ENCODE data around the gene GSTM3. TPM values are rescaled to one million over a fixed set of nuclear protein-coding genes. Genes with fewer than 3 reads are reported as not detected.

Gene GSTM3
- total RNA-seq, 1 experiment from 2014 or later = not detected

GRCh38 chr1:109786112-109786480 lies 45.3 kb upstream of the GSTM3 start:
- H3K9ac ChIP-seq (ENCODE audit: low read length) = no peak overlapping the region

DNA sequence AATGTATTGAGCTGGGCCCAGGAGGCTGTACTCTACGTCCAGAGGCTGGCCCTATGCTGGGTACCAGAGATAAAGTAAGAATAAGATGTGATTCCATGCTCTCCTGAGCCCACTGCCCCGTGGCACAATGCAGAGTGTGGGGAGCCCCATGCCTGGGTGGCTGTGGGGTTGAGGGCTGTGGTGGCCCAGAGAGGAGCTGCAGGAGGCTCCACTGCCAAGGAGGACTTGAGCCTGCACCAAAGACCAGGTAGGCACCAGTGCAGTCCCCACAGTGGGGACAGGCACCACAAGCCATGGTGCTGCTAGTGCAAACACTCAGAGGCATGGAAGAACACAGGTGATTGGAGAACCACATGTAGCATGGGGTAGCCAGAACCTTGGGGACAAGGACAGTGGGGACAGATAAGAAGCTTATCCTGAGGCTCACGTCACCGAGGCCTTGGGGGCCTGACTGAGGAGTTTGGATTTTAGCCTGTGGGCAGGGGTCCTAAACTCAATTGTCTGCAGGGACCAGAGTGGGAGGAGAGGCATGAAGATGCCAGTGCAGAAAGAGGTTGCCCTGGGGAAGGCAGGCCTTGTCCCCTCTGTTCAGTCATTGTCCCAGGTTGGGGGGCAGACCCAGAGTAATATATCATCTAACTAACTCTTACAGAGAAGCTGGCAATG lies 44.7 kb upstream of the GSTM3 start:
- no peaks in the 10 kb centered on the region for H3K4me1 ChIP-seq (ENCODE audit: low read length)
- H3K9me3 ChIP-seq (ENCODE audit: low read length) = no peaks in the 10 kb centered on the region
- no peaks in the 10 kb centered on the region for H3K36me3 ChIP-seq (ENCODE audit: insufficient read depth, low read length)
- no peaks in the 10 kb centered on the region for H4K20me1 ChIP-seq (ENCODE audit: insufficient read depth, low read depth, low read length)
- H3K27me3 ChIP-seq (ENCODE audit: low read length) = no peaks in the 10 kb centered on the region
- no peaks in the 10 kb centered on the region for H3K9me2 ChIP-seq (replicated peaks; ENCODE audit: insufficient read depth, low read length)
- H3K9ac ChIP-seq (ENCODE audit: low read length) = no peak overlapping the region
- H2AFZ ChIP-seq (ENCODE audit: low read length) = no peak overlapping the region
- no peak overlapping the region for H3K4me3 ChIP-seq (ENCODE audit: low read length)
- H3K79me2 ChIP-seq (ENCODE audit: low read length) = no peaks in the 10 kb centered on the region
- H3K27ac ChIP-seq (ENCODE audit: low read length) = no peak overlapping the region
- no peak for DNase-seq
- H3K4me2 ChIP-seq (ENCODE audit: low read depth, low read length, poor library complexity, severe bottlenecking) = no peak overlapping the region

More at GRCh38 chr1:109786112-109786480, 45.3 kb upstream of the GSTM3 start:
- Histone ChIP-seq H3K4me1 (ENCODE audit: low read length) (no peaks in the 10 kb centered on the region), H4K20me1 (ENCODE audit: insufficient read depth, low read depth, low read length) (no peaks in the 10 kb centered on the region), H3K27ac (ENCODE audit: low read length) (no peak overlapping the region), H2AFZ (ENCODE audit: low read length) (no peak overlapping the region), H3K79me2 (ENCODE audit: low read length) (no peaks in the 10 kb centered on the region), H3K9me3 (ENCODE audit: low read length) (no peaks in the 10 kb centered on the region), H3K4me2 (ENCODE audit: low read depth, low read length, poor library complexity, severe bottlenecking) (no peak overlapping the region), H3K9me2 (replicated peaks; ENCODE audit: insufficient read depth, low read length) (no peaks in the 10 kb centered on the region), H3K36me3 (ENCODE audit: insufficient read depth, low read length) (no peaks in the 10 kb centered on the region), H3K4me3 (ENCODE audit: low read length) (no peak overlapping the region), H3K27me3 (ENCODE audit: low read length) (no peaks in the 10 kb centered on the region)
- DNase-seq = no peak

DNA sequence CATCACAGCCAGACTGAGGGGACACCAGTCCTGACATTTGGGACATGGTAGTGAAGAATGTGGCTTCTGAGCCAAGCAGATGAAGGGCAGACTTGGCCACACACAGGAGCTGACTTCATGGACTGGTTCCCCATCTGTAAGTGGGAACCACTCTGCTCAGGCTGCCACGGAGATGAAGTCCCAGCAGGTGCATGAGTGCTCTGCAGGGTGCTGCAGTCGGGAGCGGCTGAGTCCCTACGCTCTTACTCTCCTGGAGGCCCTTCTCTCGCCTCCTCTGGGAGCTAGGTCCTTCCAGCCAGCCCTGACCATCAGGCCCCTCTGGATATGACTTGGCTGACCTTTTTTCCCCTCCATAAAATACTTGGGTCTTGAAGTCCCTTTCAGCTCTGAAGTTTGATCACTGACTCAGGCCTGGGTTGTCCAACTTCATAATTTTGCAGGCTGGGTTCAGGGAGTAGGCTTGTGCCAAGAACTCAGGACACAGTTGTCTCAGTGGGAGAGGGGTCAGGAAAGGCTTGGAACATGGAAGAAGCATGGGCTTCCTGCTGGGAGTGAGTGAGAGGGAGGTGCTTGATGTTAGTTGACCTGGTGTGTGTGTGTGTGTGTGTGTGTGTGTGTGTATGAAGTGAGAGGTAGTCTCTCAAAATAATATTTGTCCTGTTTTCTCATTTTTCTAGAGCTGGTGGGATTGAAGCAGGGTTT lies 43.9 kb upstream of the GSTM3 start:
- no peak overlapping the region for H3K4me3 ChIP-seq (ENCODE audit: low read length)
- H3K79me2 ChIP-seq (ENCODE audit: low read length) = no peaks in the 10 kb centered on the region
- no peak overlapping the region for H3K4me2 ChIP-seq (ENCODE audit: low read depth, low read length, poor library complexity, severe bottlenecking)
- H3K4me1 ChIP-seq (ENCODE audit: low read length) = no peaks in the 10 kb centered on the region
- no peaks in the 10 kb centered on the region for H4K20me1 ChIP-seq (ENCODE audit: insufficient read depth, low read depth, low read length)
- no peak overlapping the region for H3K9ac ChIP-seq (ENCODE audit: low read length)
- no peaks in the 10 kb centered on the region for H3K9me2 ChIP-seq (replicated peaks; ENCODE audit: insufficient read depth, low read length)
- no peaks in the 10 kb centered on the region for H3K9me3 ChIP-seq (ENCODE audit: low read length)
- no peak for DNase-seq
- no peak overlapping the region for H2AFZ ChIP-seq (ENCODE audit: low read length)
- no peaks in the 10 kb centered on the region for H3K27me3 ChIP-seq (ENCODE audit: low read length)
- H3K27ac ChIP-seq (ENCODE audit: low read length) = no peak overlapping the region
- no peaks in the 10 kb centered on the region for H3K36me3 ChIP-seq (ENCODE audit: insufficient read depth, low read length)

GRCh38 chr1:109783436-109783835 lies 42.6 kb upstream of the GSTM3 start:
- DNase-seq = no peak
- H3K36me3 ChIP-seq (ENCODE audit: insufficient read depth, low read length) = no peaks in the 10 kb centered on the region
- H3K9me3 ChIP-seq (ENCODE audit: low read length) = no peaks in the 10 kb centered on the region
- no peaks in the 10 kb centered on the region for H4K20me1 ChIP-seq (ENCODE audit: insufficient read depth, low read depth, low read length)
- no peak overlapping the region for H3K27ac ChIP-seq (ENCODE audit: low read length)
- no peak overlapping the region for H3K9ac ChIP-seq (ENCODE audit: low read length)
- H3K27me3 ChIP-seq (ENCODE audit: low read length) = no peaks in the 10 kb centered on the region
- H3K4me2 ChIP-seq (ENCODE audit: low read depth, low read length, poor library complexity, severe bottlenecking) = no peak overlapping the region
- no peak overlapping the region for H2AFZ ChIP-seq (ENCODE audit: low read length)
- H3K9me2 ChIP-seq (replicated peaks; ENCODE audit: insufficient read depth, low read length) = no peaks in the 10 kb centered on the region
- H3K4me3 ChIP-seq (ENCODE audit: low read length) = no peak overlapping the region
- no peaks in the 10 kb centered on the region for H3K79me2 ChIP-seq (ENCODE audit: low read length)
- H3K4me1 ChIP-seq (ENCODE audit: low read length) = no peaks in the 10 kb centered on the region

- H3K4me1 ChIP-seq (ENCODE audit: low read length) = no peaks in the 10 kb centered on the region
- no peak for DNase-seq
- H3K9ac ChIP-seq (ENCODE audit: low read length) = no peak overlapping the region
- H2AFZ ChIP-seq (ENCODE audit: low read length) = no peak overlapping the region
- no peaks in the 10 kb centered on the region for H3K27me3 ChIP-seq (ENCODE audit: low read length)
- H3K4me3 ChIP-seq (ENCODE audit: low read length) = no peak overlapping the region
- H3K9me2 ChIP-seq (replicated peaks; ENCODE audit: insufficient read depth, low read length) = no peaks in the 10 kb centered on the region
- no peak overlapping the region for H3K27ac ChIP-seq (ENCODE audit: low read length)
- H4K20me1 ChIP-seq (ENCODE audit: insufficient read depth, low read depth, low read length) = no peaks in the 10 kb centered on the region
- H3K9me3 ChIP-seq (ENCODE audit: low read length) = no peaks in the 10 kb centered on the region
- no peak overlapping the region for H3K4me2 ChIP-seq (ENCODE audit: low read depth, low read length, poor library complexity, severe bottlenecking)
- H3K36me3 ChIP-seq (ENCODE audit: insufficient read depth, low read length) = no peaks in the 10 kb centered on the region
- H3K79me2 ChIP-seq (ENCODE audit: low read length) = no peaks in the 10 kb centered on the region
Measured at GRCh38 chr1:109782927-109783326, 42.1 kb upstream of the GSTM3 start.

- no peak overlapping the region for H3K4me2 ChIP-seq (ENCODE audit: low read depth, low read length, poor library complexity, severe bottlenecking)
- DNase-seq = no peak
Measured at GRCh38 chr1:109782514-109782913, 41.7 kb upstream of the GSTM3 start.

GRCh38 chr1:109781806-109782205 lies 41.0 kb upstream of the GSTM3 start:
- Histone ChIP-seq H3K4me2 (ENCODE audit: low read depth, low read length, poor library complexity, severe bottlenecking) (no peak overlapping the region), H3K27me3 (ENCODE audit: low read length) (no peaks in the 10 kb centered on the region), H4K20me1 (ENCODE audit: insufficient read depth, low read depth, low read length) (no peaks in the 10 kb centered on the region), H3K36me3 (ENCODE audit: insufficient read depth, low read length) (no peaks in the 10 kb centered on the region), H2AFZ (ENCODE audit: low read length) (no peak overlapping the region), H3K9me2 (replicated peaks; ENCODE audit: insufficient read depth, low read length) (no peaks in the 10 kb centered on the region), H3K4me1 (ENCODE audit: low read length) (no peaks in the 10 kb centered on the region), H3K9me3 (ENCODE audit: low read length) (no peaks in the 10 kb centered on the region), H3K4me3 (ENCODE audit: low read length) (no peak overlapping the region), H3K79me2 (ENCODE audit: low read length) (no peaks in the 10 kb centered on the region), H3K9ac (ENCODE audit: low read length) (no peak overlapping the region), H3K27ac (ENCODE audit: low read length) (no peak overlapping the region)
- DNase-seq = no peak

More at GRCh38 chr1:109782514-109782913, 41.7 kb upstream of the GSTM3 start:
- Histone ChIP-seq H3K79me2 (ENCODE audit: low read length) (no peaks in the 10 kb centered on the region), H3K27me3 (ENCODE audit: low read length) (no peaks in the 10 kb centered on the region), H3K9me3 (ENCODE audit: low read length) (no peaks in the 10 kb centered on the region), H3K36me3 (ENCODE audit: insufficient read depth, low read length) (no peaks in the 10 kb centered on the region), H3K9me2 (replicated peaks; ENCODE audit: insufficient read depth, low read length) (no peaks in the 10 kb centered on the region), H2AFZ (ENCODE audit: low read length) (no peak overlapping the region), H3K4me3 (ENCODE audit: low read length) (no peak overlapping the region), H3K27ac (ENCODE audit: low read length) (no peak overlapping the region), H3K9ac (ENCODE audit: low read length) (no peak overlapping the region), H4K20me1 (ENCODE audit: insufficient read depth, low read depth, low read length) (no peaks in the 10 kb centered on the region), H3K4me1 (ENCODE audit: low read length) (no peaks in the 10 kb centered on the region)

GRCh38 chr1:109780982-109781381 lies 40.1 kb upstream of the GSTM3 start:
- H3K36me3 ChIP-seq (ENCODE audit: insufficient read depth, low read length) = no peaks in the 10 kb centered on the region
- no peaks in the 10 kb centered on the region for H3K79me2 ChIP-seq (ENCODE audit: low read length)
- no peak overlapping the region for H3K4me2 ChIP-seq (ENCODE audit: low read depth, low read length, poor library complexity, severe bottlenecking)
- H3K9me3 ChIP-seq (ENCODE audit: low read length) = no peaks in the 10 kb centered on the region
- H2AFZ ChIP-seq (ENCODE audit: low read length) = no peak overlapping the region
- H3K27me3 ChIP-seq (ENCODE audit: low read length) = no peaks in the 10 kb centered on the region
- H4K20me1 ChIP-seq (ENCODE audit: insufficient read depth, low read depth, low read length) = no peaks in the 10 kb centered on the region
- no peaks in the 10 kb centered on the region for H3K4me1 ChIP-seq (ENCODE audit: low read length)
- no peak overlapping the region for H3K27ac ChIP-seq (ENCODE audit: low read length)
- no peak for DNase-seq
- H3K9ac ChIP-seq (ENCODE audit: low read length) = no peak overlapping the region
- no peak overlapping the region for H3K4me3 ChIP-seq (ENCODE audit: low read length)
- H3K9me2 ChIP-seq (replicated peaks; ENCODE audit: insufficient read depth, low read length) = no peaks in the 10 kb centered on the region
